Neural cell (in vitro differentiated cells): ENCODE data around the gene ANKS1B. TPM values are rescaled to one million over a fixed set of nuclear protein-coding genes. Genes with fewer than 3 reads are reported as not detected.

Source experiments
- H2AFZ ChIP-seq: fragments of 200-600, 300-800 bp; sonication (generic), shearing (Covaris generic); 2 replicates; pipeline ENCODE4 v1.6.0; 2014; ENCODE audit warnings: low read depth, mild to moderate bottlenecking, antibody characterized with exemption, low read length, moderate library complexity
- H3F3A ChIP-seq: fragments of 200-600 bp; shearing (Covaris generic); 2 replicates; pipeline ENCODE4 v1.6.1; 2016; ENCODE audit warnings: mild to moderate bottlenecking, moderate library complexity, mixed read lengths, antibody characterized with exemption, low read length; ENCODE audit not compliant: insufficient read depth, poor library complexity, severe bottlenecking
- H3K27ac ChIP-seq: fragments of 200-600, 300-800 bp; sonication (generic), shearing (Covaris generic); 2 replicates; pipeline ENCODE4 v1.5.1; 2014; ENCODE audit warnings: mild to moderate bottlenecking, low read length, moderate library complexity
- H3K27me3 ChIP-seq: fragments of 300-800, 200-600 bp; sonication (generic), shearing (Covaris generic); 2 replicates; pipeline ENCODE4 v1.6.0; 2014; ENCODE audit warnings: mild to moderate bottlenecking, low read depth, low read length, moderate library complexity; ENCODE audit not compliant: insufficient read depth
- H3K36me3 ChIP-seq: fragments of 300-800, 200-600 bp; sonication (generic), shearing (Covaris generic); 2 replicates; pipeline ENCODE4 v1.5.1; 2014; ENCODE audit warnings: mild to moderate bottlenecking, antibody characterized with exemption, low read length, moderate library complexity; ENCODE audit not compliant: insufficient read depth
- H3K4me2 ChIP-seq: fragments of 300-800, 200-600 bp; sonication (generic), shearing (Covaris generic); 2 replicates; pipeline ENCODE4 v1.6.0; 2014; ENCODE audit warnings: mild to moderate bottlenecking, low read length
- H3K4me3 ChIP-seq: fragments of 300-800, 200-600 bp; sonication (generic), shearing (Covaris generic); 2 replicates; pipeline ENCODE4 v1.5.1; 2014; ENCODE audit warnings: mild to moderate bottlenecking, low read length, moderate library complexity
- H3K79me2 ChIP-seq: fragments of 200-600 bp; shearing (Covaris generic); replicated peaks from 2 replicates; pipeline ENCODE4 v1.6.0; 2014; ENCODE audit warnings: mild to moderate bottlenecking, low read length, moderate library complexity; ENCODE audit not compliant: insufficient read depth
- H3K9ac ChIP-seq: fragments of 300-800, 200-600 bp; sonication (generic), shearing (Covaris generic); 2 replicates; pipeline ENCODE4 v1.6.1; 2016; ENCODE audit warnings: mild to moderate bottlenecking, low read length, mixed read lengths
- H3K9me2 ChIP-seq: fragments of 200-600 bp; shearing (Covaris generic); 2 replicates; pipeline ENCODE4 v1.6.1; 2016; ENCODE audit warnings: mild to moderate bottlenecking, low read length, mixed read lengths; ENCODE audit not compliant: insufficient read depth
- H3K9me3 ChIP-seq: fragments of 200-600, 300-800 bp; sonication (generic), shearing (Covaris generic); 2 replicates; pipeline ENCODE4 v1.6.1; 2016; ENCODE audit warnings: mild to moderate bottlenecking, mixed run types, low read length, moderate library complexity, mixed read lengths
- H4K20me1 ChIP-seq: fragments of 200-600 bp; shearing (Covaris generic); 2 replicates; pipeline ENCODE4 v1.6.1; 2016; ENCODE audit warnings: mild to moderate bottlenecking, mixed run types; ENCODE audit not compliant: insufficient read depth
- EP300 ChIP-seq: fragments of 450-650 bp; conservative IDR thresholded peaks from 2 replicates; pipeline ENCODE4 v1.6.1; 2014; ENCODE audit warnings: antibody characterized with exemption, mild to moderate bottlenecking, moderate library complexity; ENCODE audit not compliant: poor library complexity, severe bottlenecking
- EZH2 ChIP-seq: fragments of 200-600, 300-800 bp; shearing (Covaris generic), sonication (generic); IDR thresholded peaks from 2 replicates; pipeline ENCODE4 v1.6.1; 2014; ENCODE audit warnings: antibody characterized with exemption, low read length, borderline replicate concordance, mild to moderate bottlenecking; ENCODE audit not compliant: insufficient read depth, poor library complexity, severe bottlenecking
- MXI1 ChIP-seq: fragments of 450-650 bp; conservative IDR thresholded peaks from 2 replicates; pipeline ENCODE4 v1.6.1; 2014; ENCODE audit warnings: antibody characterized with exemption, mild to moderate bottlenecking; ENCODE audit not compliant: poor library complexity, severe bottlenecking
- POLR2AphosphoS5 ChIP-seq: IDR thresholded peaks from 2 replicates; pipeline ENCODE4 v1.6.1; 2012
- RAD21 ChIP-seq: fragments of 450-650 bp; conservative IDR thresholded peaks from 2 replicates; pipeline ENCODE4 v1.6.1; 2014; ENCODE audit warnings: antibody characterized with exemption, mild to moderate bottlenecking, moderate library complexity
- SMC3 ChIP-seq: fragments of 450-650 bp; conservative IDR thresholded peaks from 2 replicates; pipeline ENCODE4 v1.6.1; 2014; ENCODE audit warnings: antibody characterized with exemption, mild to moderate bottlenecking, moderate library complexity; ENCODE audit not compliant: poor library complexity
- TAF1 ChIP-seq: IDR thresholded peaks from 2 replicates; pipeline ENCODE4 v1.6.1; 2012; ENCODE audit warnings: low read depth
- polyA plus RNA-seq: library from polyadenylated mRNA; depleted of rRNA; stranded (reverse); fragments of >200 nt; gene quantifications from 2 replicates; pipeline ENCODE4 v1.2.3, GENCODE V29; 2014
- TF ChIP-seq, protein P1 (sequence below): fragments of 450-650 bp; IDR thresholded peaks from 2 replicates; pipeline ENCODE4 v1.5.1; 2014; ENCODE audit warnings: antibody characterized with exemption, mild to moderate bottlenecking, moderate library complexity; ENCODE audit not compliant: poor library complexity, severe bottlenecking
- TF ChIP-seq, protein P2 (sequence below): IDR thresholded peaks from 2 replicates; pipeline ENCODE4 v1.6.1; 2012; ENCODE audit warnings: borderline replicate concordance

Gene ANKS1B
- polyA plus RNA-seq, 1 donor from 2014 or later, result 65.6 TPM

DNA sequence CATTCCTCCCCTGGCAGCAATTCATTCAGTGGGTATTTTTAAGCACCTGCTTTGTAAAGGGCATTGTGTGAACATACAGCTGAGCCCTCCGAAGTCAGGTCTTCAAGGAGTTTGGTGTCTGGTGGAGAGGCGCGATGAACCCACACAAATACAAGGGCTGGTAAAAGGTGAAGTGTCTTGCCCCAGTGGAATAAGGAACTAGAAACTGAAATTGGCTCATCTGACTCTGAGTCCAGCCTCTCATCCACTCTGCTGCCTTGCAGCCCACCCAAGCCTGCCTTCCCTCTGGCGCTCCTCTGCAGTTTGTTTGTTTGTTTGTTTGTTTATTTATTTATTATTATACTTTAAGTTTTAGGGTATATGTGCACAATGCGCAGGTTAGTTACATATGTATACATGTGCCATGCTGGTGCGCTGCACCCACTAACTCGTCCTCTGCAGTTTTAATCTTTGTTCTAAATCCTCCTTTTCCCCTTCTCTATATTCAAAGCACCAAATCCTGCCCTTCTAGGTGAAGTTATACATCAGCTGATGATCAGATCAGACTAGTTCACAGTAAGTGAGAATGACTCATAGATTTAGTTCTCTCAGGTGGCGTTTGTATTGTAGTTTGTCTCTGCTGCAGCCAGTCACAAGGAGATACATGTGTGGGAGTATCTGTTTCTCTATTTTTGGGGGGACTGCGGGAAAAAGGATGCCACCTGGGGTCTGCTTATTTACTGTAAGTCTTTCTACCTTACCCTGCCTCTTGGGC is 945.2 kb downstream of the ANKS1B start:
- Histone ChIP-seq H3K79me2 (no peaks in the 10 kb centered on the region), H3K27me3 (no peaks in the 10 kb centered on the region)

DNA sequence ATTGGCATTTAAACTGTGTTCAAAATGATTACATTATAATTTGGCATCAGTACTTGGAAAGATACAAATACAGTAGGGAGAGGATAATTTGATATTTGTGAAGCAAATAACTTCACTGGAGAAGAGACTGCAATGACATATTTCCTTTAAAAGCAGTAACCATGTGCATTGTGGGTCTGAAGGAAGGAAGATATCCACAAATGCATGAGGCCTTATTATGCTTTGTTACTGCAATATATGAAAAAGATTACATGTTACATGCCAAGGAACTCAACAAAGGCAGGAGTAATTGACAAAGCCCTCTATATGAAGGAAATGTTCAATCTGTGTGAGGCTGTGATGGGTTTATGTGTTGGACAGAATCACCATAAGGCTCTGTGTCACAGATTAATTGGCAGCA is 948.2 kb downstream of the ANKS1B start:
- TF ChIP-seq, protein P1, sequence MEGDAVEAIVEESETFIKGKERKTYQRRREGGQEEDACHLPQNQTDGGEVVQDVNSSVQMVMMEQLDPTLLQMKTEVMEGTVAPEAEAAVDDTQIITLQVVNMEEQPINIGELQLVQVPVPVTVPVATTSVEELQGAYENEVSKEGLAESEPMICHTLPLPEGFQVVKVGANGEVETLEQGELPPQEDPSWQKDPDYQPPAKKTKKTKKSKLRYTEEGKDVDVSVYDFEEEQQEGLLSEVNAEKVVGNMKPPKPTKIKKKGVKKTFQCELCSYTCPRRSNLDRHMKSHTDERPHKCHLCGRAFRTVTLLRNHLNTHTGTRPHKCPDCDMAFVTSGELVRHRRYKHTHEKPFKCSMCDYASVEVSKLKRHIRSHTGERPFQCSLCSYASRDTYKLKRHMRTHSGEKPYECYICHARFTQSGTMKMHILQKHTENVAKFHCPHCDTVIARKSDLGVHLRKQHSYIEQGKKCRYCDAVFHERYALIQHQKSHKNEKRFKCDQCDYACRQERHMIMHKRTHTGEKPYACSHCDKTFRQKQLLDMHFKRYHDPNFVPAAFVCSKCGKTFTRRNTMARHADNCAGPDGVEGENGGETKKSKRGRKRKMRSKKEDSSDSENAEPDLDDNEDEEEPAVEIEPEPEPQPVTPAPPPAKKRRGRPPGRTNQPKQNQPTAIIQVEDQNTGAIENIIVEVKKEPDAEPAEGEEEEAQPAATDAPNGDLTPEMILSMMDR, result no peak
- TF ChIP-seq RAD21, result no peak
- TF ChIP-seq MXI1, result no peak
- TF ChIP-seq TAF1, result no peak
- TF ChIP-seq EZH2, result no peak
- TF ChIP-seq, protein P2, sequence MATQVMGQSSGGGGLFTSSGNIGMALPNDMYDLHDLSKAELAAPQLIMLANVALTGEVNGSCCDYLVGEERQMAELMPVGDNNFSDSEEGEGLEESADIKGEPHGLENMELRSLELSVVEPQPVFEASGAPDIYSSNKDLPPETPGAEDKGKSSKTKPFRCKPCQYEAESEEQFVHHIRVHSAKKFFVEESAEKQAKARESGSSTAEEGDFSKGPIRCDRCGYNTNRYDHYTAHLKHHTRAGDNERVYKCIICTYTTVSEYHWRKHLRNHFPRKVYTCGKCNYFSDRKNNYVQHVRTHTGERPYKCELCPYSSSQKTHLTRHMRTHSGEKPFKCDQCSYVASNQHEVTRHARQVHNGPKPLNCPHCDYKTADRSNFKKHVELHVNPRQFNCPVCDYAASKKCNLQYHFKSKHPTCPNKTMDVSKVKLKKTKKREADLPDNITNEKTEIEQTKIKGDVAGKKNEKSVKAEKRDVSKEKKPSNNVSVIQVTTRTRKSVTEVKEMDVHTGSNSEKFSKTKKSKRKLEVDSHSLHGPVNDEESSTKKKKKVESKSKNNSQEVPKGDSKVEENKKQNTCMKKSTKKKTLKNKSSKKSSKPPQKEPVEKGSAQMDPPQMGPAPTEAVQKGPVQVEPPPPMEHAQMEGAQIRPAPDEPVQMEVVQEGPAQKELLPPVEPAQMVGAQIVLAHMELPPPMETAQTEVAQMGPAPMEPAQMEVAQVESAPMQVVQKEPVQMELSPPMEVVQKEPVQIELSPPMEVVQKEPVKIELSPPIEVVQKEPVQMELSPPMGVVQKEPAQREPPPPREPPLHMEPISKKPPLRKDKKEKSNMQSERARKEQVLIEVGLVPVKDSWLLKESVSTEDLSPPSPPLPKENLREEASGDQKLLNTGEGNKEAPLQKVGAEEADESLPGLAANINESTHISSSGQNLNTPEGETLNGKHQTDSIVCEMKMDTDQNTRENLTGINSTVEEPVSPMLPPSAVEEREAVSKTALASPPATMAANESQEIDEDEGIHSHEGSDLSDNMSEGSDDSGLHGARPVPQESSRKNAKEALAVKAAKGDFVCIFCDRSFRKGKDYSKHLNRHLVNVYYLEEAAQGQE, result no peak
- no peak for TF ChIP-seq EP300
- TF ChIP-seq POLR2AphosphoS5, result no peak
- no peak for TF ChIP-seq SMC3
- Histone ChIP-seq H3K79me2 (no peaks in the 10 kb centered on the region), H3K36me3 (no peaks in the 10 kb centered on the region), H2AFZ (no peak overlapping the region), H3K27ac (no peak overlapping the region), H3K4me3 (no peak overlapping the region), H3K9me2 (no peaks in the 10 kb centered on the region), H3K4me2 (no peak overlapping the region), H3K9ac (no peak overlapping the region), H4K20me1 (no peaks in the 10 kb centered on the region), H3F3A (no peaks in the 10 kb centered on the region), H3K27me3 (no peaks in the 10 kb centered on the region), H3K9me3 (no peaks in the 10 kb centered on the region)

More for the DNA sequence above, 945.2 kb downstream of the ANKS1B start:
- no peak overlapping the region for H3K4me3 ChIP-seq
- H3K4me2 ChIP-seq, result no peak overlapping the region
- H3K9me2 ChIP-seq, result no peaks in the 10 kb centered on the region
- H3F3A ChIP-seq, result no peaks in the 10 kb centered on the region
- H3K36me3 ChIP-seq, result no peaks in the 10 kb centered on the region
- H3K9me3 ChIP-seq, result no peaks in the 10 kb centered on the region
- no peak overlapping the region for H3K9ac ChIP-seq
- H4K20me1 ChIP-seq, result no peaks in the 10 kb centered on the region
- H3K27ac ChIP-seq, result no peak overlapping the region
- no peak for TF ChIP-seq EP300
- TF ChIP-seq, protein P2, result no peak
- no peak for TF ChIP-seq MXI1
- no peak for TF ChIP-seq POLR2AphosphoS5
- no peak for TF ChIP-seq EZH2
- TF ChIP-seq, protein P1, result no peak
- no peak for TF ChIP-seq TAF1
- no peak for TF ChIP-seq RAD21
- no peak for TF ChIP-seq SMC3
- no peak overlapping the region for H2AFZ ChIP-seq
